Keratinocyte (primary cell): ENCODE measurements around the gene SCN2B.

Experiments
- EZH2 ChIP-seq: IDR thresholded peaks from one replicate; pipeline ENCODE4 v1.6.1; 2012; ENCODE audit warnings: inconsistent platforms, mild to moderate bottlenecking, low read length, moderate library complexity
- TF ChIP-seq, protein P1 (sequence below), 3 experiments: IDR thresholded peaks in 1 of 3; conservative IDR thresholded peaks in 1 of 3; optimal IDR thresholded peaks in 1 of 3; 2 replicates in 2 of 3; 3 replicates in 1 of 3; pipeline versions ENCODE3 to v1.5.1; 2011; ENCODE audit warnings: low read length in 3 of 3, mild to moderate bottlenecking in 3 of 3, moderate library complexity in 2 of 3, control low read depth in 1 of 3, inconsistent platforms in 1 of 3; ENCODE audit not compliant: insufficient read depth in 2 of 3; ENCODE audit errors: extremely low read depth in 1 of 3

DNA sequence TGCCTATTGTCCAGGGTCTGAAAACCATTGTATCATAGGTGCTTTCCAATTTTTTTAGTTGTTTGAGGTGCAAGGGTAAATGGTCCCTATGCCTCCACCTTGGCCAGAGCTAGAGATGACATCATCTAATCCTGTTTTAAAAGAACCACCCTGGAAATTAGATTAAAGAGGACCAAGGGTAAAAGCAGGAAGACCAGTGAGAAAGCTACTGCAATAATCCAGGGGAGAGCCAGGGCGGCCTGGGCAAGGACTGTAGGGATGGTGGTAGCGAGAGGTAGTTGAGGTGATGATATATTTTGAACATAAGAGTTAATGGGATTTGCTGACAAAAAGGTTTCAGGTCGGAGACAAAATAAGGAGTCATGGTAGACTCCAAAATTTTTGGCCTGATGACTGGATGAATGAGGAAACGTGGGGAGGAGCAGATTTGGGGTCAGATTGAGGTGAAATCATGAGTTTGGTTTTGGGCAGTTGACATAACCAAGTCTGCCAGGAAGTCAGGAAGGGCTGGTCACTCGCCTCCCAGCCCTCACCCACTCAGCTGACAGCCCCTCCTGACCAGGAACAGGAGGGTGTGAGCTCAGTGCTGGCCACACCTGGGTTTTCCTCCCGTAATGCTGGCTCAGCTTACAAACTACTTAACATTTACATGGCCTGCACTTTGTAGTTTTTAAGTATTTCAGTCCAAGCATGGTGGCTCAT is 46.8 kb downstream of the SCN2B start:
- TF ChIP-seq, protein P1, sequence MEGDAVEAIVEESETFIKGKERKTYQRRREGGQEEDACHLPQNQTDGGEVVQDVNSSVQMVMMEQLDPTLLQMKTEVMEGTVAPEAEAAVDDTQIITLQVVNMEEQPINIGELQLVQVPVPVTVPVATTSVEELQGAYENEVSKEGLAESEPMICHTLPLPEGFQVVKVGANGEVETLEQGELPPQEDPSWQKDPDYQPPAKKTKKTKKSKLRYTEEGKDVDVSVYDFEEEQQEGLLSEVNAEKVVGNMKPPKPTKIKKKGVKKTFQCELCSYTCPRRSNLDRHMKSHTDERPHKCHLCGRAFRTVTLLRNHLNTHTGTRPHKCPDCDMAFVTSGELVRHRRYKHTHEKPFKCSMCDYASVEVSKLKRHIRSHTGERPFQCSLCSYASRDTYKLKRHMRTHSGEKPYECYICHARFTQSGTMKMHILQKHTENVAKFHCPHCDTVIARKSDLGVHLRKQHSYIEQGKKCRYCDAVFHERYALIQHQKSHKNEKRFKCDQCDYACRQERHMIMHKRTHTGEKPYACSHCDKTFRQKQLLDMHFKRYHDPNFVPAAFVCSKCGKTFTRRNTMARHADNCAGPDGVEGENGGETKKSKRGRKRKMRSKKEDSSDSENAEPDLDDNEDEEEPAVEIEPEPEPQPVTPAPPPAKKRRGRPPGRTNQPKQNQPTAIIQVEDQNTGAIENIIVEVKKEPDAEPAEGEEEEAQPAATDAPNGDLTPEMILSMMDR (optimal IDR thresholded peaks at IDR 0.05 in 1 of 3, IDR thresholded peaks at IDR 0.05 in 1 of 3, conservative IDR thresholded peaks at IDR 0.05 in 1 of 3; ENCODE audit: extremely low read depth in 1 of 3, insufficient read depth in 2 of 3, low read length in 3 of 3), result no peak
- TF ChIP-seq EZH2, result no peak
